ENCODE data around the gene ZNF345.

- TF ChIP-seq, protein P1, sequence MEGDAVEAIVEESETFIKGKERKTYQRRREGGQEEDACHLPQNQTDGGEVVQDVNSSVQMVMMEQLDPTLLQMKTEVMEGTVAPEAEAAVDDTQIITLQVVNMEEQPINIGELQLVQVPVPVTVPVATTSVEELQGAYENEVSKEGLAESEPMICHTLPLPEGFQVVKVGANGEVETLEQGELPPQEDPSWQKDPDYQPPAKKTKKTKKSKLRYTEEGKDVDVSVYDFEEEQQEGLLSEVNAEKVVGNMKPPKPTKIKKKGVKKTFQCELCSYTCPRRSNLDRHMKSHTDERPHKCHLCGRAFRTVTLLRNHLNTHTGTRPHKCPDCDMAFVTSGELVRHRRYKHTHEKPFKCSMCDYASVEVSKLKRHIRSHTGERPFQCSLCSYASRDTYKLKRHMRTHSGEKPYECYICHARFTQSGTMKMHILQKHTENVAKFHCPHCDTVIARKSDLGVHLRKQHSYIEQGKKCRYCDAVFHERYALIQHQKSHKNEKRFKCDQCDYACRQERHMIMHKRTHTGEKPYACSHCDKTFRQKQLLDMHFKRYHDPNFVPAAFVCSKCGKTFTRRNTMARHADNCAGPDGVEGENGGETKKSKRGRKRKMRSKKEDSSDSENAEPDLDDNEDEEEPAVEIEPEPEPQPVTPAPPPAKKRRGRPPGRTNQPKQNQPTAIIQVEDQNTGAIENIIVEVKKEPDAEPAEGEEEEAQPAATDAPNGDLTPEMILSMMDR (IDR thresholded peaks at IDR 0.05), result no peak
- no peak for TF ChIP-seq TCF7 (CRISPR knock-in tag; IDR thresholded peaks at IDR 0.05; ENCODE audit: low read depth)
- TF ChIP-seq, protein P2, sequence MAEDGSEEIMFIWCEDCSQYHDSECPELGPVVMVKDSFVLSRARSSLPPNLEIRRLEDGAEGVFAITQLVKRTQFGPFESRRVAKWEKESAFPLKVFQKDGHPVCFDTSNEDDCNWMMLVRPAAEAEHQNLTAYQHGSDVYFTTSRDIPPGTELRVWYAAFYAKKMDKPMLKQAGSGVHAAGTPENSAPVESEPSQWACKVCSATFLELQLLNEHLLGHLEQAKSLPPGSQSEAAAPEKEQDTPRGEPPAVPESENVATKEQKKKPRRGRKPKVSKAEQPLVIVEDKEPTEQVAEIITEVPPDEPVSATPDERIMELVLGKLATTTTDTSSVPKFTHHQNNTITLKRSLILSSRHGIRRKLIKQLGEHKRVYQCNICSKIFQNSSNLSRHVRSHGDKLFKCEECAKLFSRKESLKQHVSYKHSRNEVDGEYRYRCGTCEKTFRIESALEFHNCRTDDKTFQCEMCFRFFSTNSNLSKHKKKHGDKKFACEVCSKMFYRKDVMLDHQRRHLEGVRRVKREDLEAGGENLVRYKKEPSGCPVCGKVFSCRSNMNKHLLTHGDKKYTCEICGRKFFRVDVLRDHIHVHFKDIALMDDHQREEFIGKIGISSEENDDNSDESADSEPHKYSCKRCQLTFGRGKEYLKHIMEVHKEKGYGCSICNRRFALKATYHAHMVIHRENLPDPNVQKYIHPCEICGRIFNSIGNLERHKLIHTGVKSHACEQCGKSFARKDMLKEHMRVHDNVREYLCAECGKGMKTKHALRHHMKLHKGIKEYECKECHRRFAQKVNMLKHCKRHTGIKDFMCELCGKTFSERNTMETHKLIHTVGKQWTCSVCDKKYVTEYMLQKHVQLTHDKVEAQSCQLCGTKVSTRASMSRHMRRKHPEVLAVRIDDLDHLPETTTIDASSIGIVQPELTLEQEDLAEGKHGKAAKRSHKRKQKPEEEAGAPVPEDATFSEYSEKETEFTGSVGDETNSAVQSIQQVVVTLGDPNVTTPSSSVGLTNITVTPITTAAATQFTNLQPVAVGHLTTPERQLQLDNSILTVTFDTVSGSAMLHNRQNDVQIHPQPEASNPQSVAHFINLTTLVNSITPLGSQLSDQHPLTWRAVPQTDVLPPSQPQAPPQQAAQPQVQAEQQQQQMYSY (CRISPR knock-in tag; IDR thresholded peaks at IDR 0.05), result no peak
- no peak for TF ChIP-seq CREM (CRISPR knock-in tag; IDR thresholded peaks at IDR 0.05)
- TF ChIP-seq IRF2 (CRISPR knock-in tag; IDR thresholded peaks at IDR 0.05; ENCODE audit: borderline replicate concordance, low read depth), result no peak
- TF ChIP-seq MYBL2 (CRISPR knock-in tag; IDR thresholded peaks at IDR 0.05), result no peak
Observed at GRCh38 chr19:36851898-36852297, 1.2 kb downstream of the ZNF345 start.

All from WTC11 (cell line).